Stimulated activated naive CD8-positive, alpha-beta T cell treated with anti-CD3 and anti-CD28 coated beads, Interleukin-15, Interleukin-2, amounts not matched to agents 100 ng/mL and 50 ng/mL, for 24 hours (primary cell): ENCODE results near the gene RASGRF2.

Source experiments
- H3K27ac Mint-ChIP-seq: one replicate; pipeline ENCODE4 v1.8.0; 2021; ENCODE audit warnings: mild to moderate bottlenecking, mixed read lengths
- H3K27me3 Mint-ChIP-seq: one replicate; pipeline ENCODE4 v1.8.0; 2021; ENCODE audit warnings: mixed read lengths
- H3K36me3 Mint-ChIP-seq: one replicate; pipeline ENCODE4 v1.8.0; 2021; ENCODE audit warnings: low read depth, mixed read lengths
- H3K4me1 Mint-ChIP-seq: one replicate; pipeline ENCODE4 v1.8.0; 2021; ENCODE audit warnings: low read depth, mixed read lengths
- H3K4me3 Mint-ChIP-seq: one replicate; pipeline ENCODE4 v1.8.0; 2021; ENCODE audit warnings: mild to moderate bottlenecking, mixed read lengths
- H3K9me3 Mint-ChIP-seq: one replicate; pipeline ENCODE4 v1.8.0; 2021; ENCODE audit warnings: mixed read lengths

Gene RASGRF2

GRCh38 chr5:80959768-80960442, at the start of gene RASGRF2:
Gene RASGRF2, plus strand, starts transcription at chr5:80960363. Its CDS starts 376 bp downstream, at chr5:80960739.
- peak within 1 kb of the TSS; percentile 92 for H3K4me3 Mint-ChIP-seq
- peak within 1 kb of the TSS; percentile 82 for H3K27ac Mint-ChIP-seq
- no peaks in the 10 kb centered on the region for H3K9me3 Mint-ChIP-seq
- H3K4me1 Mint-ChIP-seq, result peaks cover 63% of the 10 kb centered on the region
- H3K36me3 Mint-ChIP-seq, result no peaks in the 10 kb centered on the region
- H3K27me3 Mint-ChIP-seq, result peaks cover 6% of the 10 kb centered on the region

- Mint-ChIP-seq H3K9me3 (no peaks in the 10 kb centered on the region), H3K27ac (no peak overlapping the region), H3K27me3 (no peaks in the 10 kb centered on the region), H3K4me3 (no peak overlapping the region), H3K4me1 (no peaks in the 10 kb centered on the region), H3K36me3 (no peaks in the 10 kb centered on the region)
Observed at GRCh38 chr5:80912479-80912878, 47.7 kb upstream of the RASGRF2 start.

- Mint-ChIP-seq H3K4me3 (no peak overlapping the region), H3K4me1 (no peaks in the 10 kb centered on the region), H3K27ac (no peak overlapping the region), H3K27me3 (no peaks in the 10 kb centered on the region), H3K9me3 (no peaks in the 10 kb centered on the region), H3K36me3 (no peaks in the 10 kb centered on the region)
Observed at GRCh38 chr5:80915716-80916115, 44.4 kb upstream of the RASGRF2 start.

GRCh38 chr5:80916676-80917075, 43.5 kb upstream of the RASGRF2 start:
- H3K27me3 Mint-ChIP-seq, result no peaks in the 10 kb centered on the region
- no peaks in the 10 kb centered on the region for H3K9me3 Mint-ChIP-seq
- H3K36me3 Mint-ChIP-seq, result no peaks in the 10 kb centered on the region

GRCh38 chr5:80917631-80918030, 42.5 kb upstream of the RASGRF2 start:
- H3K36me3 Mint-ChIP-seq, result no peaks in the 10 kb centered on the region
- no peak overlapping the region for H3K27ac Mint-ChIP-seq
- no peaks in the 10 kb centered on the region for H3K4me1 Mint-ChIP-seq
- H3K4me3 Mint-ChIP-seq, result no peak overlapping the region
- no peaks in the 10 kb centered on the region for H3K9me3 Mint-ChIP-seq
- H3K27me3 Mint-ChIP-seq, result no peaks in the 10 kb centered on the region

More at GRCh38 chr5:80916676-80917075, 43.5 kb upstream of the RASGRF2 start:
- H3K27ac Mint-ChIP-seq, result no peak overlapping the region
- no peaks in the 10 kb centered on the region for H3K4me1 Mint-ChIP-seq
- no peak overlapping the region for H3K4me3 Mint-ChIP-seq

- H3K4me1 Mint-ChIP-seq, result no peaks in the 10 kb centered on the region
- no peaks in the 10 kb centered on the region for H3K27me3 Mint-ChIP-seq
- H3K36me3 Mint-ChIP-seq, result no peaks in the 10 kb centered on the region
- H3K4me3 Mint-ChIP-seq, result no peak overlapping the region
- no peaks in the 10 kb centered on the region for H3K9me3 Mint-ChIP-seq
- no peak overlapping the region for H3K27ac Mint-ChIP-seq
Observed at GRCh38 chr5:80919678-80920196, 40.4 kb upstream of the RASGRF2 start.

GRCh38 chr5:80920333-80920732, 39.8 kb upstream of the RASGRF2 start:
- no peak overlapping the region for H3K4me3 Mint-ChIP-seq
- H3K9me3 Mint-ChIP-seq, result no peaks in the 10 kb centered on the region
- no peaks in the 10 kb centered on the region for H3K4me1 Mint-ChIP-seq
- no peaks in the 10 kb centered on the region for H3K36me3 Mint-ChIP-seq
- no peak overlapping the region for H3K27ac Mint-ChIP-seq
- H3K27me3 Mint-ChIP-seq, result no peaks in the 10 kb centered on the region

- Mint-ChIP-seq H3K27ac (no peak overlapping the region), H3K4me1 (peaks cover 5% of the 10 kb centered on the region), H3K9me3 (no peaks in the 10 kb centered on the region), H3K36me3 (no peaks in the 10 kb centered on the region), H3K4me3 (no peak overlapping the region), H3K27me3 (no peaks in the 10 kb centered on the region)
Observed at GRCh38 chr5:80921026-80921425, 39.1 kb upstream of the RASGRF2 start.

GRCh38 chr5:80925931-80926330, 34.2 kb upstream of the RASGRF2 start:
- Mint-ChIP-seq H3K9me3 (no peaks in the 10 kb centered on the region), H3K27ac (no peak overlapping the region), H3K4me3 (no peak overlapping the region), H3K4me1 (peaks cover 17% of the 10 kb centered on the region), H3K27me3 (no peaks in the 10 kb centered on the region), H3K36me3 (no peaks in the 10 kb centered on the region)

- H3K9me3 Mint-ChIP-seq, result no peaks in the 10 kb centered on the region
- no peaks in the 10 kb centered on the region for H3K36me3 Mint-ChIP-seq
- H3K27ac Mint-ChIP-seq, result no peak overlapping the region
- H3K4me3 Mint-ChIP-seq, result no peak overlapping the region
- H3K27me3 Mint-ChIP-seq, result no peaks in the 10 kb centered on the region
- H3K4me1 Mint-ChIP-seq, result peaks cover 17% of the 10 kb centered on the region
Observed at GRCh38 chr5:80926536-80926935, 33.6 kb upstream of the RASGRF2 start.

GRCh38 chr5:80926979-80927656, 33.0 kb upstream of the RASGRF2 start:
- H3K36me3 Mint-ChIP-seq, result no peaks in the 10 kb centered on the region
- peaks cover 17% of the 10 kb centered on the region for H3K4me1 Mint-ChIP-seq
- no peak overlapping the region for H3K27ac Mint-ChIP-seq
- no peaks in the 10 kb centered on the region for H3K9me3 Mint-ChIP-seq
- H3K4me3 Mint-ChIP-seq, result no peak overlapping the region
- no peaks in the 10 kb centered on the region for H3K27me3 Mint-ChIP-seq

- H3K27ac Mint-ChIP-seq, result no peak overlapping the region
- H3K9me3 Mint-ChIP-seq, result no peaks in the 10 kb centered on the region
- H3K4me3 Mint-ChIP-seq, result no peak overlapping the region
- H3K4me1 Mint-ChIP-seq, result peaks cover 17% of the 10 kb centered on the region
- H3K36me3 Mint-ChIP-seq, result no peaks in the 10 kb centered on the region
- no peaks in the 10 kb centered on the region for H3K27me3 Mint-ChIP-seq
Observed at GRCh38 chr5:80928073-80928472, 32.1 kb upstream of the RASGRF2 start.

- H3K36me3 Mint-ChIP-seq, result no peaks in the 10 kb centered on the region
- H3K27ac Mint-ChIP-seq, result no peak overlapping the region
- no peak overlapping the region for H3K4me3 Mint-ChIP-seq
- no peaks in the 10 kb centered on the region for H3K27me3 Mint-ChIP-seq
- H3K9me3 Mint-ChIP-seq, result no peaks in the 10 kb centered on the region
- peaks cover 13% of the 10 kb centered on the region for H3K4me1 Mint-ChIP-seq
Observed at GRCh38 chr5:80930940-80931339, 29.2 kb upstream of the RASGRF2 start.

GRCh38 chr5:80931411-80931810, 28.8 kb upstream of the RASGRF2 start:
- peaks cover 11% of the 10 kb centered on the region for H3K4me1 Mint-ChIP-seq
- H3K36me3 Mint-ChIP-seq, result no peaks in the 10 kb centered on the region
- no peak overlapping the region for H3K27ac Mint-ChIP-seq
- no peaks in the 10 kb centered on the region for H3K27me3 Mint-ChIP-seq
- no peak overlapping the region for H3K4me3 Mint-ChIP-seq
- H3K9me3 Mint-ChIP-seq, result no peaks in the 10 kb centered on the region

GRCh38 chr5:80933036-80933435, 27.1 kb upstream of the RASGRF2 start:
- no peaks in the 10 kb centered on the region for H3K9me3 Mint-ChIP-seq
- H3K4me3 Mint-ChIP-seq, result no peak overlapping the region
- H3K27ac Mint-ChIP-seq, result no peak overlapping the region
- H3K4me1 Mint-ChIP-seq, result no peaks in the 10 kb centered on the region
- H3K27me3 Mint-ChIP-seq, result no peaks in the 10 kb centered on the region
- no peaks in the 10 kb centered on the region for H3K36me3 Mint-ChIP-seq
